HG03139 (cell line): ENCODE measurements around the gene TMEM156.
"Not testable (repeated sequence)": the region's sequence is repeated elsewhere in the genome, so short reads cannot be mapped to it uniquely, and the experiment has no call there.

Experiments used
- ATAC-seq: cut with Tn5 transposase; IDR thresholded peaks from one replicate; pipeline ENCODE4 v1.9.1; 2021; ENCODE audit not compliant: unreplicated experiment

Gene TMEM156

DNA sequence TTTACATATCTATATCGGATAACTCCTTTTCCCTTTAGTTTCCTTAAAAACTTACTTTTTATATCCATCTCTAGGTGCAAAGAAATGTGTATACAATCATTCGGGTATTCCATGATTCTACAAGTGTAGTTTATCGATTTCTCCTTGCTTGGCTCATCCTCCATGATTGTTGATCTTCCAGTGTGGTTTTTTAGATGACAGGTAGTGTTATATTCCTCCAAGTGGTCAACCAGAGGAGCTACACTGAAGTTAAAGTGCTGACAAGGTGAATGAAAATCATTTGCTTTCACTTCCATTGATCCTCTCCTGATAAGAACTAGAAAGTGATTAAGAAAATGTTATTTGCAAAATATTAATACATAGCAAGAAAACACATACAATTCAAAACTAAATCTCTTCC lies 38.5 kb downstream of the TMEM156 start:
- ATAC-seq = no peak

GRCh38 chr4:38990241-38990640 lies 42.0 kb downstream of the TMEM156 start:
- no peak for ATAC-seq

DNA sequence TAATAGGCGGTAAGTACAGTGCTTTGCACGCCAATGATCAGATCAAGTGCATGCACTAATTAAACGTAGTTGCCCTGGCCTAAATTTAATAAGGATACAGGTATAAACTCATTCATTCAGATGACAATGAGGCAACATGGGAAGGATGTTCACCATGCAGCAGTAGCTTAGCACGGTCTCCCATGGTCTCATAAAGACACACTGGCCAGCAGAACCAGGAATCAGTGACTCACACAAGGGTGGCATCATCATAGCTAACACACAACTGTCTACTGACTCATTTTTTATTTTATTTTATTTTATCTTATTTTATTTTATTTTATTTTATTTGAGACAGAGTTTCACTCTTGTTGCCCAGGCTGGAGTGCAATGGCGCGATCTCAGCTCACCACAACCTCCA lies 42.7 kb downstream of the TMEM156 start:
- ATAC-seq = no peak

DNA sequence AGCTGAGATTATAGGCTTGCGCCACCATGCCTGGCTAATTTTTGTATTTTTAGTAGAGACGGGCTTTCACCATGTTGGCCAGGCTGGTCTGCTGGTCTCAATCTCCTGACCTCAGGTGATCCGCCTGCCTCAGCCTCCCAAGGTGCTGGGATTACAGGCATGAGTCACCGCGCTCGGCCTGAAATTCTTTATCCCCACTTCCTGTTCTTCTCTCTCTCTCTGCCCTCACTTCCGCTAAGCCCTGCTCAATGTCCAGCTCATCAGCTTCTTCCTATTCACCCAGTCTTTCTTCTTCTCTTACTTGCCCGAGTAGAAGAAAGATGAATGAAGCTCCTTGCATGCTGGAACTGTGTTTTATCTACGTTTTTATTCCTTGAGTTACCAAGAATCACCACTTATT lies 43.9 kb downstream of the TMEM156 start:
- not testable (repeated sequence) for ATAC-seq

DNA sequence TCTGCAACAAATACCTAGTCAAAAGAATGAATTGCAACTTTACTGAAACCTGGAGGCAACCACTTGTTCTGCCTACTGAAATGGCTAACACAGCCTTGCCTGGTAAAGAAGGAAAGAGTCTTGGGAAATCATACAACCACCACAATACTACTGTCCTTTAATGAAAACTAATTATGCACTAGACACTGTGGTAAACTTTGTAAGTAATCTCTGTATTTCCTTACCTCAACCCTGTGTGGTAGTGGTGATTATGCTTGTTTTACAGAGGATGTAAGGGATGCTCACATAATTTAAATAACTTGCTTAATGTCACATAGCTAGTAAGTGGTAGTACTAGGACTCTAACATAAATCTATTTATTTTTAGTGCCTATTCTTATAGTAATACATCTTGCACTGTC lies 44.7 kb downstream of the TMEM156 start:
- ATAC-seq = no peak

DNA sequence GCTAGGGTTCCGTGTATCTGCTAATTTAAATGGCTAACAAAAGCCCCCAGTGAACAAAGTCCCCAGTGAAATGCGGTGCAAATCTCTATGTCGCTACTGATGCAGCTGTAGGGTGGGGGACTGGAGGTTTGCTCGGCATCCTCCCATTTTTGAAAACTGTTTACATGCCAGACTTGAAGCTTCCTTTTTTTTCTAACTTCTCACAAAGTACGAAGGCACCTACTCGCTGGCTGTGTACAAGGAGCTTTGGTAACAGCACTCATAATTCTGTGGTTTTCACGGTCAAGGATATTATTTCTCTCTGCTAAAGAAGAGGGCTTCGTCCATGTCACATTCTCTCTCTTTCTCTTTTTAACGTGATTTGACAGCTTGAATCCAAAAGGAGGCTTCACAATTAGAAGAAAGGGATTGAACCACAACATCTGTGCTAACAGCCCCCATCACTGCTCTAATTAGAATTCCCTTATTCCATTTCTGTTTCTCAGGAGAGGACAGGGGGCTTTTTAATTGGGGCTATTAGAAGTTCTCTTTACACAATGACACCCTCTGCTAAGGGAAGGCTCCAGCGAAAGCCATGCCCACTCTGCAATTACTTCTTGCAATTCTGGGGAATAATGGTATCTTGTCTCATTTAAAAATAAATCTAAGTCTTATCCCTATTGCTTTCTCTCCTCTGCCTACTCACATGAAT lies 46.7 kb downstream of the TMEM156 start:
- ATAC-seq = no peak

DNA sequence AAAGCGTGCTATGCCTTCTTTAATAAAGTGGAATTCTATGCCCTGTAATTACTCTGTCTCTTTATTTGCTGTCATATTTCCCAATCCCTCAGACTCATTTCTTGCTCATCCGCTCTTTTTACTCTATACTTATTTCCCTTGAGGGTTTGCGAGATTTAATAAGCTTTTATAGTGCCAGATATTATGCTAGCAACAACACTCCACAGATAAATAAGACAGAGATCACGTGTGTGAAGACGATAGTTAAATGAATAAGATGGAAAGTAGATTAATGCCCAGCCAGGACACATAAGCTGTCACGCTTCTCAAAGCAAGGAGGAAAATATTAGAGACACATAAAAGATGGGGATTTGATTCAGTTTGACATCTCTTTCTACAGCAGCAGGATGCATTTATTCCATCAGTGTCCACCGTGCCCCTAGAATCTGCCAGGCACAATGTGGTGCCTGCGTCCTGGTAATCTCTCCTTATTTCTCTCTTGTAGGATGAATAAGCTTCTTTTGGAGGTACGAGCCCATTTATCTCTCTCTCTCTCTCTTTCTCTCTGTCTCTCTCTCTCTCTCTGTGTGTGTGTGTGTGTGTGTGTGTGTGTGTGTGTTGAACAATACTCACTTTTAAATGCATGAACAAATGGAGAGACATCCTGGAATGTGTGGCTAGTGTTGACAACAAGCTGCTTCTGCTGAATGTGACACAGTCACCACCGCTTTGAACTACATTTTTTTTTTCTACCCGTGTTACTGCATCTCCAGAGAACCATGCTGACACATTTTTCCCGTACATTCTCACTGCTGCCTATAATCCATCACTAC lies 48.2 kb downstream of the TMEM156 start:
- no peak for ATAC-seq

- no peak for ATAC-seq
Observed at GRCh38 chr4:38983291-38983690, 48.9 kb downstream of the TMEM156 start.

GRCh38 chr4:38982361-38983095 lies 49.7 kb downstream of the TMEM156 start:
- no peak for ATAC-seq

- no peak for ATAC-seq
Observed at GRCh38 chr4:38980903-38981676, 51.1 kb downstream of the TMEM156 start.

GRCh38 chr4:38979511-38980230 lies 52.5 kb downstream of the TMEM156 start:
- ATAC-seq = no peak

DNA sequence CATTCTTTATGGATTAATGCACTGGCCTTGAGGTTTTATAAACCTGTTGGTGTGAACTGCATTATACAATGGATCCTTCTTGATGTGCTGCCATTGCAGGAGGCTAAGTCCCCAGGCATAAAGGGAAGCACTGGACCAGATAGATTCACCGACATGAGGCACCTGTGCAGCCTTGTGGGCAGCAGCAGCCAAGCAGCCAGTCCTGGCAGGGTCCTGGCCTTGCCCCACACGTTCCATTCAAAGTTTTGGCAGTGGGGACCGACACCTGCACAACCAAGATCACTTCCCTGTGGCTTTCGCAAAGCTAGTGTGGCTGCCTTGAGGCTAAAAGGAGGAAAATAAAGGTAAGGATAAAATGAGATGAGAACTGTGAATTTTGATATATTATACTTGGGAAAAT lies 53.1 kb downstream of the TMEM156 start:
- ATAC-seq = no peak

GRCh38 chr4:38976308-38976707 lies 55.9 kb downstream of the TMEM156 start:
- ATAC-seq = no peak

DNA sequence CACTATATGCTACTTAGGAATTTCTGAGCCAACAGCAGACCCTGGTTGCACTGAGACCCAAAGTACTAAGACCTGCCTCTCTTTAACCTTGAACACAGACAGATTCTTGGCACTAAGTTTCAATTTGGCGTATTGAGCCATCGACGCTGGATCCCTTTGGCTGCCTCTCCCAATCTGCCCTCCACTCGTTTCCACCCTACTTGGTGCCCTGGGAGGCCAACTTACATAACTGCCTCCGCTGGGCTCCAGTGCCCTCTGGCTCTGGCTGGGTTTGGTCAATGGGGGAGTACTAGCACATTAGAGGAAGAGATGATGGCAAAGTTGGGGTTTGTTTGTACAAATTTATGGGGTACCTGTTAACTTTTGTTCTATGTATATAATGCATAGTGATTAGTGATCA lies 63.5 kb downstream of the TMEM156 start:
- no peak for ATAC-seq

- ATAC-seq = no peak
Observed at GRCh38 chr4:38967260-38968095, 64.7 kb downstream of the TMEM156 start.

DNA sequence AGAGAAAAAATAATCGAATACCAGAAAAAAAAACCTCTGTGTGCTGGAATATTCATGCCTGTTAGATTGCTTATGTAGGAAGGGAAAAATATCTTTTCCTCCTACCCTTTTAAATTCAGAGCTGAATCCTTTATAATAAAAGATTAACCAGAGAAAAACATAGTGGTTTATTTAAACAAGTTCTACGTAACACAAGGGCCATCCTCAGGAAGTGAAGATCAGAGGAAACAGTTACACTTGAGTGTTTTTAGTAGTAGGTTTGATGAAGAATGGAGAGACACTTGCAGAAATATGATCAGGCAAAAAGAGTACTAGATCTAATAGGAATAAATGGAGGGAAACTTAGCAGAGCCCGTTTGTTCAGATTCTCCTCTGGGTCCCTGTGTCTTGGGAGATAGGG lies 66.3 kb downstream of the TMEM156 start:
- ATAC-seq = no peak

GRCh38 chr4:38964942-38965775 lies 67.0 kb downstream of the TMEM156 start:
- ATAC-seq = no peak

DNA sequence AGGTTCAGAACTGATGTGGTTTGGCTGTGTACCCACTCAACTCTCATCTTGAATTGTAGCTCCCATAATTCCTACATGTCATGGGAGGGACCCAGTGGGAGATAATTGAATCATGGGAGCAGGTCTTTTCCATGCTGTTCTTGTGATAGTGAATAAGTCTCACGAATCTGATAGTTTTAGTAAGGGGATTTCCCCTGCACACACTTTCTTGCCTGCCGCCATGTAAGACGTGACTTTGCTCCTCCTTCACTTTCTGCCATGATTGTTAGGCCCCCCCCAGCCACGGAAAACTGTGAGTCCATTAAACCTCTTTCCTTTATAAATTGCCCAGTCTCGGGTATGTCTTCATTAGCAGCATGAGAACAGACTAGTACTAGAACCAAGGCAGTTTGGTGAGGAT lies 73.0 kb downstream of the TMEM156 start:
- ATAC-seq = not testable (repeated sequence)
